Kidney tubule cell (primary cell): ENCODE measurements around the gene ZCCHC8.
"Not testable (repeated sequence)": the region's sequence is repeated elsewhere in the genome, so short reads cannot be mapped to it uniquely, and the experiment has no call there.

ENCODE experiments used
- DNase-seq: peaks from one replicate; pipeline ENCODE4 v3.0.0-alpha.2; 2018; ENCODE audit warnings: low spot score

Gene ZCCHC8

GRCh38 chr12:122508163-122508562, 7.4 kb upstream of the ZCCHC8 start:
- DNase-seq, result no peak

DNA sequence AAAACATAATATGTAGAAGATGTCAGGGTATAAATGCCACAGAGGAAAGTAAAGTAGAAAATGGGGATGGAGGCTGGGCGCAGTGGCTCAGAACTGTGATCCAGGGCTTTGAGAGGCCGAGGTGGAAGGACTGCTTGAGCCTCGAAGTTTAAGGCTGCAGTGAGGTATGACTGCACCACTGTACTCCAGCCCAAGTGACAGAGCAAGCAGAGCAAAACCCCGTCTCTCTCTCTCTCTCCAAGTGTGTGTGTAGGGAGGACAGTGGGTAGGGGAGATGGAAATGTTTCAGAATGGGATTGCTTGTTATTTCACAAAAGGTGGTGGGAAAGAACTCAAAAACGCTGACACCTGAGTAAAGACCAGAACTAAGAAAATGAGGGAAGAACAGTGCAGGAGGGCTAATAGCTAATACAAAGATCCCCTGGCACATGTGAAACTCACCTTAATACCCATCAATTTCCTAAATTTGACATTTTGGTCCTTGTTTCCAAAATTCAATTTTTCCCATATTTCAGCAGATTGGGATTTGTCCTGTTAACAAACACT, 5.7 kb upstream of the ZCCHC8 start:
- DNase-seq, result no peak

DNA sequence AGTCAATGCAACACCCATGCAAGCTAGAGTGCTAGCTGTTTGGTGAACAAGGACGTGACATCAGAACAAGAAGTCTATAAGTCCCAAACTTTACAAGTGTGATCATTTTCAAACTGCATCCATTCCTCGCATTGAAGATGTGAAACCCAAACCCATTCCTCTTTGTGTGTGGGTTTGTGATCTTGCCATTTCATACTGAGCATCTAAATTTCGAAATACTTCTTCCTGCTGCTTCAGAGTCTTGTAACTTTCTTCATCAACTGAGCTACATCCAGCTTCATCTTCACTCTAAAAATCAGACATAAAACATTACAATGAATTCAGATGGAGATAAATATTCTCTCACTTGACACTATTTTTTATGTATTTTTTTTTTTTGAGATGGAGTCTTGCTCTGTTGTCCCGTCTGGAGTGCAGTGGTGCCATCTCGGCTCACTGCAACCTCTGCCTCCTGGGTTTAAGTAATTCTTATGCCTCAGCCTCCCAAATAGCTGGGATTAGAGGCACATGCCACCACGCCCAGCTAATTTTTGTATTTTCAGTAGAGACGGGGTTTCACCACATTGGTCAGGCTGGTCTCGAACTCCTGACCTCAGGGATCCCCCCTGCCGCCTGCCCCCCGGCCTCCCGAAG, 4.8 kb upstream of the ZCCHC8 start:
- DNase-seq, result no peak

GRCh38 chr12:122503783-122504590, 3.3 kb upstream of the ZCCHC8 start:
- DNase-seq, result no peak

DNA sequence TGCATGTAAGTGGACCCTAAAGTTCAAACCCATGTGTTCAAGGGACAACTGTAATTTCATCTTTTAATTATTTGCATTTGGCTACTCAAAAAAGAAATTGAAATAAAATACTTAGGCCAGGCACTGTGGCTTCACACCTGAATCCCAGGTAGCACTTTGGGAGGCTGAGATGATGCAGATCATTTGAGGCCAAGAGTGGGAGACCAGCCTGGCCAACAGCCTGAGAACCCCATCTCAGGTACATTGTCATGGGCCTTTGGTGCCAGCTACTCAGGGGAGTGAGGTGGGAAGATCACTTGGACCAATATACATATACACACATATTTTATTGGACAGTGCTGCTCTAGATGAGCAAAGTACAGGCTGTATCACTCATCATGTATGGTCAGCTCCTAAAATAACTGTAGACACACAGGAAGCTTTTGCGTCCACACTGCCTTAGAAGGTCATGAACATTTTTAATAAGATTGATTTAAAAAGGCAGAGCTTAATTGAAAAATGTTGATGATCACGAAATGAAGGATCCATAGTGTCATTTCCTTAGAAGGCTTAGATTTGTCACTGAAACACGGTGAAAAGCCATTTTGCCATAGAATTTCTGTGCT, 2.5 kb upstream of the ZCCHC8 start:
- no peak for DNase-seq

GRCh38 chr12:122501489-122501989, 807 bp upstream of the ZCCHC8 start:
- DNase-seq, result no peak

- DNase-seq, result peak; percentile 61
These were observed 594 bp downstream of the ZCCHC8 start for GRCh38 chr12:122499991-122500684.

DNA sequence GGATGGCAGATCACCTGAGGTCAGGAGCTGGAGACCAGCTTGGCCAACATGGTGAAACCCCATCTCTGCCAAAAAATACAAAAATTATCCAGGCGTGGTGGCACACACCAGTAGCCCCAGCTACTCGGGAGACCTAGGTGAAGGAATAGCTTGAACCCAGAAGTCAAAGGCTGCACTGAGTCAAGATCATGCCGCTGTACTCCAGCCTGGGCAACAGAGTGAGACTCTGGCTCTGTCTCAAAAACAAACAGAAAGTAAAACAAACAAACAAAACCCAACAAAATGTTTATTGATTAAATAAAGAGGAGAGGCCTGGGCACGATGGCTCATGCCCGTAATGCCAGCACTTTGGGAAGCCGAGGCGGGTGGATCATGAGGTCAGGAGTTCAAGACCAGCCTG, 5.5 kb downstream of the ZCCHC8 start:
- DNase-seq, result no peak

- DNase-seq, result not testable (repeated sequence)
These were observed 7.5 kb downstream of the ZCCHC8 start for GRCh38 chr12:122493222-122493621.

- DNase-seq, result no peak
These were observed 8.7 kb downstream of the ZCCHC8 start for GRCh38 chr12:122491991-122492390.

- DNase-seq, result no peak
These were observed 11.7 kb downstream of the ZCCHC8 start for GRCh38 chr12:122489038-122489437.

GRCh38 chr12:122487807-122488206, 12.9 kb downstream of the ZCCHC8 start:
- not testable (repeated sequence) for DNase-seq

GRCh38 chr12:122486805-122487426, 13.8 kb downstream of the ZCCHC8 start:
- peak; percentile 62 for DNase-seq

DNA sequence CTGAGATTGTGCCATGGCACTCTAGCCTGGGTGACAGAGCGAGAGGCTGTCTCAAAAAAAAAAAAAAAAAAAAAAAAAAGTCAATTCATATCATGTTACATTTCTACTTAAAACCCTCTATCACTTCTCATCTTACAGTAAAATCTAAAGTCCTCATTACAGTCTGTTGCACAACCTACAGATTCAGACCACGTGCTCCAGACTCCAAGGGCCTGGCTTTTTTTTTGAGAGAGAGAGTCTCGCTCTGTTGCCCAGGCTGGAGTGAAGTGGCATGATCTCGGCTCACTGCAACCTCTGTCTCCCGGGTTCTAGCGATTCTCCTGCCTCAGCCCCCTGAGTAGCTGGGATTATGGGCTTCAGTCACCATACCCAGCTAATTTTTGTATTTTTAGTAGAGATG, 14.4 kb downstream of the ZCCHC8 start:
- DNase-seq, result not testable (repeated sequence)

DNA sequence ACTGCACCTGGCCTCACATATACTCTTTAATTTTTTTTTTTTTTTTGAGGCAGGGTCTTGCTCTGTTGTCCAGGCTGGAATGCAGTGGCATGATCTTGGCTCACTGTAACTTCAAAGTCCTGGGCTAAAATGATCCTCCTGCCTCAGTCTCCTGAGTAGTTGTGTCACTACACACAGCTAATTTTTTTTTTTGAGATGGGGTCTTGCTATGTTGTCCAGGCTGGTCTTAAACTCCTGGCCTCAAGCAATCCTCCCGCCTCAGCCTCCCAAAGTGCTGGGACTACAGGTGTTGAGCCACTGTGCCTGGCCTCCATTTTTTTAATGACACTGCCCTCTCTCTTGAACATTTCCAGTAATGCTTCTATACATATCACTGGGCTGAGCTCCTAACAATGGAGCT, 16.3 kb downstream of the ZCCHC8 start:
- DNase-seq, result not testable (repeated sequence)

- DNase-seq, result no peak
These were observed 16.8 kb downstream of the ZCCHC8 start for GRCh38 chr12:122483969-122484368.

DNA sequence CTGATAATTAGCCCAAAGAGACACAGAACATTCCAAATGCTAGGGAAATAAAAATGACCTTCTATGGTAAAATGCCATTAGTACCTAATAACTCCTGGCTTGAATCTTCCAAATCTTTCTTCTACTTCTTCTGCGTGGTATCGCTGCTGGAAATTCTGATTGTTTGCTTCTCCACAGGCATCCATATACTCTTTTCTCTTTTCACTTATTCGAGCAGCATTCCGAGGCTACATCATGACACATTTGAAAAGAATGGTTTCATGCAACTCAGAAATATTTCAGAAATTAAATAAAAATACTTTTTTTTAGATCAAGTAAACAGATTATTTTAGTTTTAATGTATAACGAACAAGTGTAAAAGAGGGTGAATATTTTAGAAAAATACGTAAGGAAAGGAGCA, 18.9 kb downstream of the ZCCHC8 start:
- no peak for DNase-seq

DNA sequence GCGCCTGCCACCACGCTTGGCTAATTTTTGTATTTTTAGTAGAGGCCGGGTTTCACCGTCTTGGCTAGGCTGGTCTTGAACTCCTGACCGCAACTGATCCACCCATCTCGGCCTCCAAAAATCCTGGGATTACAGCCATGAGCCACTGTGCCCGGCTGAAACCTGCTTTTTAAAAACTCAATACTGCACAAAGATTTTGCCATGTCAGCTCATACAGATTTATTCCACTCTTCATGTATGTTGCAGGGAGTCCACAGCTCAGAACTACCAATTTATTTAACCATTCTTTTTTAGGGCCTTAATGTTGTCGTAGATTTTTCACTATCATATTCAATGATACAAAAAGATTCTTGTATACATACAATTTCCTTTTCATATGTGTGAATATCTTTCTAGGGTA, 20.0 kb downstream of the ZCCHC8 start:
- DNase-seq, result no peak

DNA sequence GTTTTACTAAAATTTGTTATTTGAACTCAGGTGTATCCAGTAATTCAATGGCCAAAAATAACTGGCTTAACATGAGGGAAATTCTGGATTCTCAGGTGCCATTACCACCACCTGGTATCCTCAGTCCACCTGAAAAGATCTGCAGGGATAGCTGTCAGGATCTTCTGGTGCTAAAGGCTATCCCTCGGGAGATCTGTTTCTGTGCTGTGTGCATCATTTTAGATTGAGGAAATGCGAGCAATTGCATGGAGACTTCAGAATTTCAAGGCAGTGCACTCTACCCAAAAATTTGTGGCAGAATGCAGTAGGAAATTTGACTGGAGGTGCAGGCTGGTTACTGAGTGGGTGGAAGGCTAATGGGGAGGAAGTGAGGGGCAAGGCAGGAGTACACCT, 26.4 kb downstream of the ZCCHC8 start:
- no peak for DNase-seq

GRCh38 chr12:122473543-122474323, 27.0 kb downstream of the ZCCHC8 start:
- no peak for DNase-seq
